PC-9 (cell line): ENCODE results near the gene CPOX.
A peak's percentile ranks its signal among the peaks of the same experiment; 100 is the strongest.

Source experiments
- CTCF ChIP-seq: fragments of 200-600 bp; sonication (generic); conservative IDR thresholded peaks from 2 replicates; pipeline ENCODE4 v1.6.1; 2017; ENCODE audit warnings: mixed run types, antibody characterized with exemption, mild to moderate bottlenecking, moderate library complexity
- EZH2 ChIP-seq: fragments of 200-600 bp; sonication (generic); IDR thresholded peaks from 2 replicates; pipeline ENCODE4 v1.8.0; 2017; ENCODE audit warnings: antibody characterized with exemption, low read depth

- TF ChIP-seq CTCF: peak; percentile 95
- TF ChIP-seq EZH2: no peak
Measured at GRCh38 chr3:98602078-98602678, 8.8 kb upstream of the CPOX start.
